Peyer's patch (tissue), 4 donors: Measurements from ENCODE around the gene FAM114A2.

ENCODE experiments used
- POLR2A ChIP-seq, 2 donors: fragments of 450-650 bp; IDR thresholded peaks; one replicate each; pipeline ENCODE4 v1.5.1; 2017; ENCODE audit warnings: antibody characterized with exemption in 2 of 2, mild to moderate bottlenecking in 2 of 2, moderate library complexity in 2 of 2
- TF ChIP-seq, protein P1 (sequence below), 6 experiments: fragments of 450-650 bp in 4 of 6; fragments of 200-600 bp in 2 of 6; sonication (generic) in 1 of 6; IDR thresholded peaks; one replicate each; pipeline ENCODE4 v1.5.1; 2017 to 2019; ENCODE audit warnings: antibody characterized with exemption in 6 of 6, mild to moderate bottlenecking in 3 of 6, moderate library complexity in 1 of 6

GRCh38 chr5:154078272-154078671, 39.6 kb upstream of the FAM114A2 start:
- TF ChIP-seq, protein P1, sequence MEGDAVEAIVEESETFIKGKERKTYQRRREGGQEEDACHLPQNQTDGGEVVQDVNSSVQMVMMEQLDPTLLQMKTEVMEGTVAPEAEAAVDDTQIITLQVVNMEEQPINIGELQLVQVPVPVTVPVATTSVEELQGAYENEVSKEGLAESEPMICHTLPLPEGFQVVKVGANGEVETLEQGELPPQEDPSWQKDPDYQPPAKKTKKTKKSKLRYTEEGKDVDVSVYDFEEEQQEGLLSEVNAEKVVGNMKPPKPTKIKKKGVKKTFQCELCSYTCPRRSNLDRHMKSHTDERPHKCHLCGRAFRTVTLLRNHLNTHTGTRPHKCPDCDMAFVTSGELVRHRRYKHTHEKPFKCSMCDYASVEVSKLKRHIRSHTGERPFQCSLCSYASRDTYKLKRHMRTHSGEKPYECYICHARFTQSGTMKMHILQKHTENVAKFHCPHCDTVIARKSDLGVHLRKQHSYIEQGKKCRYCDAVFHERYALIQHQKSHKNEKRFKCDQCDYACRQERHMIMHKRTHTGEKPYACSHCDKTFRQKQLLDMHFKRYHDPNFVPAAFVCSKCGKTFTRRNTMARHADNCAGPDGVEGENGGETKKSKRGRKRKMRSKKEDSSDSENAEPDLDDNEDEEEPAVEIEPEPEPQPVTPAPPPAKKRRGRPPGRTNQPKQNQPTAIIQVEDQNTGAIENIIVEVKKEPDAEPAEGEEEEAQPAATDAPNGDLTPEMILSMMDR (IDR thresholded peaks at IDR 0.05) = no peak
- no peak for TF ChIP-seq POLR2A (IDR thresholded peaks at IDR 0.05)
